Mesenchymal stem cell (in vitro differentiated cells and primary cell): ENCODE measurements around the gene SYTL2.

Experiments
- DNase-seq: peaks from one replicate; pipeline ENCODE4 v3.0.0-alpha.2; 2013
- H2AFZ ChIP-seq: one replicate; pipeline ENCODE4 v1.6.1; 2013; ENCODE audit warnings: low read depth, mild to moderate bottlenecking, control low read depth, inconsistent platforms, low read length, moderate library complexity
- H2AK5ac ChIP-seq: 2 replicates; pipeline ENCODE4 v1.6.1; 2013; ENCODE audit warnings: low read length, moderate library complexity, mild to moderate bottlenecking, inconsistent platforms; ENCODE audit not compliant: severe bottlenecking
- H2BK120ac ChIP-seq: one replicate; pipeline ENCODE4 v1.6.1; 2013; ENCODE audit warnings: low read depth, mild to moderate bottlenecking, inconsistent platforms, low read length, moderate library complexity
- H2BK12ac ChIP-seq, 2 experiments: one replicate each; pipeline ENCODE4 v1.6.1; 2013; ENCODE audit warnings: inconsistent platforms in 2 of 2, low read length in 2 of 2, mild to moderate bottlenecking in 2 of 2, moderate library complexity in 2 of 2, control low read depth in 1 of 2
- H2BK15ac ChIP-seq: one replicate; pipeline ENCODE4 v1.6.1; 2013; ENCODE audit warnings: mild to moderate bottlenecking, low read depth, inconsistent platforms; ENCODE audit not compliant: poor library complexity, severe bottlenecking
- H2BK5ac ChIP-seq: 2 replicates; pipeline ENCODE4 v1.6.1; 2013; ENCODE audit warnings: low read depth, mild to moderate bottlenecking, low read length, control low read depth, inconsistent platforms; ENCODE audit not compliant: poor library complexity, severe bottlenecking
- H3K14ac ChIP-seq, 2 experiments: one replicate each; pipeline ENCODE4 v1.6.1; 2013; ENCODE audit warnings: inconsistent platforms in 2 of 2, low read length in 2 of 2, control low read depth in 1 of 2, mild to moderate bottlenecking in 1 of 2, moderate library complexity in 1 of 2
- H3K18ac ChIP-seq, 2 experiments: one replicate each; pipeline ENCODE4 v1.6.1; 2013; ENCODE audit warnings: inconsistent platforms in 2 of 2, low read length in 2 of 2, control low read depth in 1 of 2, low read depth in 1 of 2, mild to moderate bottlenecking in 1 of 2
- H3K23ac ChIP-seq, 2 experiments: one replicate each; pipeline ENCODE4 v1.6.1; 2013; ENCODE audit warnings: inconsistent platforms in 2 of 2, low read length in 2 of 2, mild to moderate bottlenecking in 2 of 2, moderate library complexity in 2 of 2, control low read depth in 1 of 2
- H3K27ac ChIP-seq: 2 replicates; pipeline ENCODE4 v1.5.1; 2013; ENCODE audit warnings: mild to moderate bottlenecking, moderate library complexity, low read length, control low read depth, inconsistent platforms; ENCODE audit not compliant: poor library complexity, severe bottlenecking
- H3K27me3 ChIP-seq, 2 experiments: 2 replicates each; pipeline versions ENCODE4 v1.6.1 to v1.7.0; 2013; ENCODE audit warnings: low read length in 2 of 2, mild to moderate bottlenecking in 2 of 2, moderate library complexity in 2 of 2, control low read depth in 1 of 2, inconsistent platforms in 1 of 2; ENCODE audit not compliant: control insufficient read depth in 1 of 2, insufficient read depth in 1 of 2
- H3K36me3 ChIP-seq, 2 experiments: 2 replicates each; pipeline versions ENCODE4 v1.6.1 to v1.7.0; 2013; ENCODE audit warnings: low read length in 2 of 2, control low read depth in 1 of 2, inconsistent platforms in 1 of 2, low read depth in 1 of 2, mild to moderate bottlenecking in 1 of 2; ENCODE audit not compliant: insufficient read depth in 2 of 2, control insufficient read depth in 1 of 2
- H3K4ac ChIP-seq, 2 experiments: one replicate each; pipeline ENCODE4 v1.6.1; 2013; ENCODE audit warnings: inconsistent platforms in 2 of 2, low read length in 2 of 2, mild to moderate bottlenecking in 2 of 2, moderate library complexity in 2 of 2, control low read depth in 1 of 2, low read depth in 1 of 2
- H3K4me1 ChIP-seq: 2 replicates; pipeline ENCODE4 v1.6.1; 2013; ENCODE audit warnings: low read depth, low read length, control low read depth; ENCODE audit not compliant: control insufficient read depth, insufficient read depth
- H3K4me2 ChIP-seq: 2 replicates; pipeline ENCODE4 v1.6.1; 2013; ENCODE audit warnings: low read length, mild to moderate bottlenecking, inconsistent platforms; ENCODE audit not compliant: poor library complexity, severe bottlenecking
- H3K4me3 ChIP-seq, 2 experiments: 2 replicates each; pipeline versions ENCODE4 v1.5.1 to v1.7.0; 2013; ENCODE audit warnings: low read length in 2 of 2, mild to moderate bottlenecking in 2 of 2, control low read depth in 1 of 2, low read depth in 1 of 2; ENCODE audit not compliant: insufficient read depth in 1 of 2
- H3K79me1 ChIP-seq: replicated peaks from 2 replicates; pipeline ENCODE4 v1.6.1; 2013; ENCODE audit warnings: mild to moderate bottlenecking, control low read depth, low read length, inconsistent platforms; ENCODE audit not compliant: poor library complexity, severe bottlenecking
- H3K9ac ChIP-seq: 2 replicates; pipeline ENCODE4 v1.7.0; 2013; ENCODE audit warnings: mild to moderate bottlenecking, low read length, moderate library complexity
- H3K9me3 ChIP-seq: 2 replicates; pipeline ENCODE4 v1.7.0; 2013; ENCODE audit warnings: mild to moderate bottlenecking, low read length; ENCODE audit not compliant: control insufficient read depth
- H4K8ac ChIP-seq: one replicate; pipeline ENCODE4 v1.6.1; 2013; ENCODE audit warnings: inconsistent platforms, mild to moderate bottlenecking, low read length, moderate library complexity
- H4K91ac ChIP-seq: one replicate; pipeline ENCODE4 v1.6.1; 2013; ENCODE audit warnings: mild to moderate bottlenecking, low read length, inconsistent platforms
- WGBS: methylation state at CpG from one replicate; pipeline ENCODE4 v1.1.7; 2013; ENCODE audit warnings: mixed read lengths; 5-methylcytosine and 5-hydroxymethylcytosine counted together

Gene SYTL2

DNA sequence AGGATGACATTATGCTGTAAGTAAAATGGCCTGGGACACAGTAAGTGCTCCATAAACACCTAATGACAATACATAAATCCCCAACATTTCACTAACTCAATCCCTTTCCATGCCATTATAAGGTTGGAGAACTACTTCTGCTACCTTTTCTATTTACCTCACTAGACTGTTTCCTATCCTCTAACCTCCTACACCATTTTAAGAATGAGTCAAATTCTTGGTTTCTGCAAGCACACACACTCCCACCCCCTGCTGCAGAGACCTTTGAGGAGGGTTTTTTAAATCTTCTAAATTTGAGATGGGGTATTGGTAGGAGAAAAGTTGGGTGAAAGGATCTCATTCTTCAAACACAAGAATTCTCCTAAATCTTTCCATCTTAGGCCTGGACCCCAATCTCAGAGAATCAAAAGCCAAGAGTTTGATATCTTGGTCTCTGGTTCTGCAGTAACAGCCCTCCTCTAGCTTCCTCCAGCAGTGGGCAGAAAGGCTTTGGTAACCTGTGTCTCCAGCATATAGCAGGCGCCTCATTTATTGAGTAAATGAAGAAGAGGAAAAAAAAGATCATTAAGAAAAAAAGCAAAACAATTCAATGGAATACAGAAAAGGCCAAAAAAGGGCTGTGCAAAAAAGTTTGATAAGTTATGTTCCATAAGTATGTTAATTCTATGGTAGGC is 42.3 kb downstream of the SYTL2 start:
- peaks cover 5% of the 10 kb centered on the region for H3K4me1 ChIP-seq
- no peak overlapping the region for H2BK15ac ChIP-seq
- H2AK5ac ChIP-seq = peak overlapping the region; percentile 79
- H3K9me3 ChIP-seq = peaks cover 4% of the 10 kb centered on the region
- no peak overlapping the region for H4K91ac ChIP-seq
- H3K18ac ChIP-seq = no peak overlapping the region
- peaks cover 0 to 3% of the 10 kb centered on the region in 2 experiments for H3K36me3 ChIP-seq
- no peak overlapping the region for H3K4me2 ChIP-seq
- no peak overlapping the region for H2AFZ ChIP-seq
- H3K27me3 ChIP-seq = no peaks in the 10 kb centered on the region
- H3K27ac ChIP-seq = no peak overlapping the region
- DNase-seq = no peak
- no peaks in the 10 kb centered on the region for H3K79me1 ChIP-seq
- H2BK5ac ChIP-seq = no peak overlapping the region
- no CpG with 5 or more reads among the region's 1 CpG for WGBS
- no peak overlapping the region for H4K8ac ChIP-seq
- H3K9ac ChIP-seq = no peak overlapping the region
- no peak overlapping the region for H3K4ac ChIP-seq
- H2BK120ac ChIP-seq = no peak overlapping the region
- no peak overlapping the region for H3K14ac ChIP-seq
- H2BK12ac ChIP-seq = no peak overlapping the region
- no peak overlapping the region for H3K4me3 ChIP-seq
- H3K23ac ChIP-seq = no peak overlapping the region

DNA sequence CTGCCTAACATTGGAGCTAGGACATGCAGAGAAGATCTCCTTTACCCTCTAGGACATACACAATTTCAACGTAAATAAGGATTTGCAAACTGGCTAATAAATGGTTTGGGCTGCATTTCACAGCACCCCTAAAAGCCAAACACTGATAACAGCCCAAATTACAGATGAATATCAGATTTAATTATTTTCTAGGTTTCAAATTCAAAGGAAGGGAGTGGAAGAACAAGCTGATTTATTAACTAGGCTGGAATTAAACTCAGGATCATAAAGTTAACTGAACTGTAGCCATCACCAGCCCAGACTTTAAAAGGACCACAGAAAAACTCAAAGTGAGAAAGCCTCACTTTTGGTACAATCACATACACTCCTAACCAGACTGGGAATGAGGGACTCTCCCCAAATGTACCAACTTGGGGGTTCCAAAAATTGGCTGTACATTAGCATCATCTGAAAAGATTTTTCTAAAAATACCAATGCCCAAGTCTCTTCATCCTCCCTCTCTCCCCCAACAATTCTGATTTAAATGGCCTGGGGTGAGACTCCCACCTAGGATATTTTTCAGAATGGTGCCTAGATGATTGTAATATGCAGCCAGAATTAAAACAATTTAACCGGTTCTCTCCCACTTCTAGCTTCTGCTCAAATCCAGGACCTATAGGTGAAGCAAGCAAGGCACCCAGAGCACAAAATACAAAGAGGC is 43.5 kb downstream of the SYTL2 start:
- Histone ChIP-seq H3K4ac (no peak overlapping the region), H2BK120ac (no peak overlapping the region), H3K4me2 (peak overlapping the region; percentile 32), H3K27me3 (no peaks in the 10 kb centered on the region), H2BK15ac (no peak overlapping the region), H2AFZ (no peak overlapping the region), H3K9ac (no peak overlapping the region), H2BK5ac (peak overlapping the region; percentile 67), H2AK5ac (peak overlapping the region; percentile 85), H4K8ac (no peak overlapping the region), H3K36me3 (peaks cover 0 to 3% of the 10 kb centered on the region in 2 experiments), H3K23ac (no peak overlapping the region), H3K9me3 (peaks cover 4% of the 10 kb centered on the region), H4K91ac (no peak overlapping the region), H3K18ac (no peak overlapping the region), H3K4me1 (peaks cover 5% of the 10 kb centered on the region), H3K79me1 (no peaks in the 10 kb centered on the region), H3K27ac (peak overlapping the region; percentile 80), H3K14ac (no peak overlapping the region), H2BK12ac (no peak overlapping the region), H3K4me3 (no peak overlapping the region)
- no peak for DNase-seq
- 74% methylated on average over 2 of the region's 2 CpGs for WGBS

DNA sequence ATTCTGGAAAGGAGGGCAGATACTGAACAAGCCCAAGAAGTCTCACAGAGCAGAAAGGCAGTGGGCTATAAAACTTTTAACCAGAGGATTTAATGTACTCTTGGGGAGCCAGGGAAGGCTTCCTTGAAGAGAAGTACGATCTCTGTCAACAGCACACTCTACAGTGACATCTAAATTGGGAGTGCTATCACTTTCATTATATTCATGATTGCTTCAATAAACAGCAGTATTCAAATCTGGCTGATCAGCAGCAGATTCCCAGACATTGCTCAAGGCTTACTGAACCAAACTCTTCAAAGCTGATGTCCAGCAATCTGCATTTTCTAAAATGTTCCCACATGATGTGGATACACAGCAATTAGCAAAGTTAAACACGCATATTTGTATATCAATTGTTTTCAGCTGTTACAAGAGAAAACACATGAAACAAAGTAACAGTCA is 44.2 kb downstream of the SYTL2 start:
- H2AK5ac ChIP-seq = no peak overlapping the region
- no peak overlapping the region for H4K91ac ChIP-seq
- H2BK15ac ChIP-seq = no peak overlapping the region
- no peak overlapping the region for H2AFZ ChIP-seq
- peak overlapping the region; percentile 63 for H3K27ac ChIP-seq
- peaks cover 0 to 3% of the 10 kb centered on the region in 2 experiments for H3K36me3 ChIP-seq
- H3K4me2 ChIP-seq = no peak overlapping the region
- H3K9me3 ChIP-seq = peaks cover 4% of the 10 kb centered on the region
- H2BK120ac ChIP-seq = no peak overlapping the region
- peaks cover 4% of the 10 kb centered on the region for H3K4me1 ChIP-seq
- no peaks in the 10 kb centered on the region for H3K27me3 ChIP-seq
- DNase-seq = no peak
- no peak overlapping the region for H3K18ac ChIP-seq
- WGBS = 61% methylated on average over 1 of the region's 2 CpGs
- H3K23ac ChIP-seq = no peak overlapping the region
- H3K4me3 ChIP-seq = no peak overlapping the region
- no peak overlapping the region for H2BK12ac ChIP-seq
- H3K9ac ChIP-seq = peak overlapping the region; percentile 5
- no peak overlapping the region for H3K4ac ChIP-seq
- no peaks in the 10 kb centered on the region for H3K79me1 ChIP-seq
- no peak overlapping the region for H4K8ac ChIP-seq
- no peak overlapping the region for H3K14ac ChIP-seq
- no peak overlapping the region for H2BK5ac ChIP-seq

DNA sequence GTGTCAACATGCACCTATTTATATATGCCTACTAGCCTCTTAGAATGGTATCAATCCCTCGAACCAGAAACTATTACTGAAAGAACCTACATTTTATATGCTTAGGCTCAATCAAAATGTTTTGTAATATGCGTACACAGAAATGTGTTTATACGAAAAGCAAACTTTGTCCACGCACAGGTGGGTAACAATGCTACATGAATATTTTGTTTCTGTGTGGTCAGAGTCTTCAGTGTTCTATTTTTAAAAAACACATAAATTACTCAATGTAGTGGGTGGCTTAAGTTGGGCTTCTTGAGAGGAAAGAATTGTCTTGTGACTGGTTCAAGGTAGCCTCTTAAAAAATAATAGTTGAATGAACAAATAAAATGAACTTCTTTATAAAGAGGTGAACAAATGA is 46.1 kb downstream of the SYTL2 start:
- Histone ChIP-seq H3K14ac (no peak overlapping the region), H2AK5ac (no peak overlapping the region), H3K4me1 (peaks cover 6% of the 10 kb centered on the region), H2BK12ac (no peak overlapping the region), H3K4me3 (no peak overlapping the region), H3K18ac (no peak overlapping the region), H2BK15ac (no peak overlapping the region), H3K79me1 (no peaks in the 10 kb centered on the region), H4K91ac (no peak overlapping the region), H3K9me3 (peaks cover 4% of the 10 kb centered on the region), H2BK120ac (no peak overlapping the region), H3K4ac (no peak overlapping the region), H3K36me3 (peaks cover 0 to 3% of the 10 kb centered on the region in 2 experiments), H3K4me2 (no peak overlapping the region), H3K23ac (no peak overlapping the region), H2AFZ (no peak overlapping the region), H3K27me3 (no peaks in the 10 kb centered on the region), H3K9ac (no peak overlapping the region), H3K27ac (no peak overlapping the region), H2BK5ac (no peak overlapping the region), H4K8ac (no peak overlapping the region)
- 92% methylated on average over 2 of the region's 4 CpGs for WGBS
- no peak for DNase-seq
